HG02981 (cell line): Measurements from ENCODE around the gene ZFYVE28.

Experiments used
- ATAC-seq: cut with Tn5 transposase; IDR thresholded peaks from one replicate; pipeline ENCODE4 v1.9.1; 2021; ENCODE audit warnings: mild to moderate bottlenecking, moderate library complexity; ENCODE audit not compliant: unreplicated experiment

Gene ZFYVE28

DNA sequence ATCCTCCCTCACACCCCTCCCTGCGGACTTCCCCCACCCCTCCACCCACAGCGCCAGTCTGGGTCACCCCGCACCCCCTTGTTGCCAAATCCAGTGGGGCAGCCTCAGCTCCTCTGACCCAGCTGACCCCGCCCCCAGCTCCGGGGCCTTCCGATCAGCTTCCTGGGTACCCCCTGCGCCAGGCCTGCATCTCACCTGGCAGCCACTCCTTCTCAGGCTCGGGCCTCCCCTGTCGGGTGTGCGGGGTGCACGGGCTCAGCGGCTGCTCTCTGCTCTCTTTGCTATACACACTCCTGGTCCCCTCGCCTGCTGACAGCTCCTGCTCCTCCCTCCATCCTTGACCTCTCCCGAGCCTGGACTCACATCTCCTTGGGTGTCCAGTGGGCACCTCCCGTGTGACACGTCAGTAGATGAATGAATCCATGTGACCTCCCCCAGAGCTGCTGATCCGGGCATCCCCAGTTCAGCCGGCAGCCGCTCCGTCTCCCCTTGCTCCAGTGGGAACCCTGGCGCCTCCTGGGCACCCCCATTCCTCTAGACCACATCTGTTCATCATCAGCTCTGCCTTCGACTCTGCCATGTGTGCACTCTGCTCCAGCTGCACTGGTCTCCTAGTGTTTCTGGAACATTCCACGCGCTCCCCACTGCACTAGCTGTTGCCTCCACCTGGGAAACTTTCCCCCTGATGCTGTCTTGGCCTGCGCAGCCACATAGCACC lies 10.2 kb upstream of the ZFYVE28 start:
- ATAC-seq, result no peak

DNA sequence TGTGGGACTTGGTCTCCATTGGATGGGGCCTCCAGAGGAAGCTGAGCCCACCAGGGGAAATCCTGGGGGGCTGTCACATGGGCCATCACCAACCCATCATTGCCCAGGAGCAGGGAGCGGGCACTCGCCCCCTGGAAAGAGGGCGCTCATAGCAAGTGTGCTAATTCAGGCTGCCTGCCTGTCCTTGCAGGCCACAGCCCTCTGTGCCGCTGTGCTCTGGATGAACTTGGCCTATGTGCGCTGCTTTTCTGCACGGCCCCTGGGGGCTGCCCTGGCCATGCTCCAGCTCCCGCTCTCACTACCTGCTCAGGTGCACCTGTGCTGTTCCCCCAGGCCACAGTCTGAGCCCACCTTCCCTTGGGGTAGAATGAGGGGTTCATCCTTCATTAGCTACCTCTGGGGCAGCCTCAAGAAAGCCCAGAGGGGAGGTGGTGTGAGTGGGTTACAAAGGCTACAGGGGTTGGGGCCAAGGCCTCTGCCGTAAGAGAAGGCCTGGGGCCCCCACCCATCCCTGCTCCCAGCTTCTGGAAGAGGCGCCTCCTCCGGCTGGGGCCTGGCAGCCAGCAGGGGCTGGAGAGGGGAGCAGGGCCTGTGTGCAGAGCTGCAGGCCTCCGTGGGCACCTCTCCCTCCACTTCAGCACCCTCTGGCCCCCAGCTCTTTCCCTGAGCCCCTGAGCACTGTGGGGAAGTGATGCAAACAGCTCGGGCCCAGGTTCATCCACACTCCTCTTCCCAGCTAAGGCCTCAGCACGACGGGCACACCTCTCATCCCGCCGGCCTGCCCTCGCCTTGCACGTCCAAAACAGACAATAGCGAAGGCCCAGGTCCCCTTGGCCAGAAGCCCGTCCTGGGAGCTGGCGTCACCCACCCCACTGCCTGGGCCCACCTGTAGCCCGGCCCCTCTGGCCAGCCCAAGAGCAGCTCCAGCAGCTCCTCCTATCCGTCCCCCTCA lies 9.2 kb upstream of the ZFYVE28 start:
- no peak for ATAC-seq

DNA sequence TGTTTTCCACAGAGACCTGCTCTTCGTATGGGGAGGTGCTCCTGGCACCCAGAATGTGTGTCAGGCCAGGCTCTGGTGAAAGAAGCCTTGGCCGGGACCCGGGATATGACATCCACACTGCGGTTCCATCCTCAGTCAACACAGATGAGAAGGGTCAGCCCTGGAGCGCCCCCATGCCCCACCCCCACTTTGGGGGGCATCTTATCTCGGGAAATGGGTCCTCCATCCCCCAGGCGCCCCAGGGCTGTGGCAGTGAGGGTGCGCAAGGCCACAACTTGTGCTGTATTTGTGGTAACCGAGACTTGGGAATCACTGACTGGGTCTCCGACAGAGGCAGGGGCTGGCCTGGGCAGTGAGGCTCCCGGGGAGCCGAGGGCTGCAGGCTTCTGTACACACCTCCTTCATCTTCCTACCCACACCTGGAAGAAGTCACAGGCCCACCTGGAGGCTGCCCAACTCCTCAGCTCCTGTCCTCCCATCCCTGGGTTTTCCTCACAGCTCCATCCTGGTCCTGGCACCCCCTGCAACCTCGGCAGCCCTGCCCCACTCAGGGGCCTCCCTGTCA lies 8.3 kb upstream of the ZFYVE28 start:
- no peak for ATAC-seq

DNA sequence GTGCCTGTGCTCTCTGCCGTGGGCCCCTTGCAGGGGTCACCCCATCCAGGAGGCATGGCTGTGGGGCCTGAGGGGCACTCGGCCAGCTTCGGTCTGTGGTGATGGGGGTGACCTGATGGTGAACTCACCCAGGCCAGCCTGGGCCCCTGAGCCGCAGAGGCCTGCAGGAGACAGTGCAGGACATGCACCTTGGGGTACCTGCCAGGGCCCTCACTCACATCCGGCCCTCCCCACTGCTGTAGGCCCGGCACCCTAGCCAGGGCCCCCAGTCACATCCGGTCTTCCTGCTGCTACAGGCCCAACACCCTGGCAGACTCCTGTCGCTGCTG lies 7.6 kb upstream of the ZFYVE28 start:
- no peak for ATAC-seq

DNA sequence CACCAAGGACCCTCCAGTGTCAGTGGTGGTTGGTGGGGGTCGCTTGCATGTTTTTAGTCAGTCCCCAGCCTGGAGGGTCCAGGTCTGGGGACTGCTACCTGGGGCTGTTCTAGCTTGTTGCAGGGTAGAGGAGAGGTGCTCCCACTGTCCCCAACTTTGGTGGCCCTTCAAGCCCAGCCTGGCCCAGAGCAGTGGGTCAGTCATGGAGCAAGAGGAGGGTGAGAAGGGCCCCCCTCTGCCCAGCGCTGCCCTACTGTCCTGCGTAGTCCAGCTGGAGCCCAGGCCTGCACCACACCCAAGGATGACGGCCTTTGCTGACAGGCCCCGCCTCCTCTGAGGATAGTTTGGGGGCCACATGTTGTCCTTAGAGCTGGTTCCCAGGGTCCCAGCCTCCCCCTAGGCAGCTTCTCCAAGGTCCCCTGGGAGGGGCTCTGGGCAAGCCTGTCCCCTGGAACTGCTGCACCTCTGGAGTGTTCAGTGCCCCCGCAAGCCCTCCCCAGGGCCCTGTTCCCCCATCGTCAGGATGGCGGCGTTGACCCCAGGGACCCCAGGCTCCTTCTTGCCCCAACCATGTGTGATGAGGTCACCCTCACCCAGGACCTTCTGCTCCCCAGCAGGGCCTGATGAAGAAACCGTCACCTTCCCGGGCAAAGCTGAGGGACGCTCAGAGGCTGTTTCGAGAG lies 7.1 kb upstream of the ZFYVE28 start:
- ATAC-seq, result no peak

DNA sequence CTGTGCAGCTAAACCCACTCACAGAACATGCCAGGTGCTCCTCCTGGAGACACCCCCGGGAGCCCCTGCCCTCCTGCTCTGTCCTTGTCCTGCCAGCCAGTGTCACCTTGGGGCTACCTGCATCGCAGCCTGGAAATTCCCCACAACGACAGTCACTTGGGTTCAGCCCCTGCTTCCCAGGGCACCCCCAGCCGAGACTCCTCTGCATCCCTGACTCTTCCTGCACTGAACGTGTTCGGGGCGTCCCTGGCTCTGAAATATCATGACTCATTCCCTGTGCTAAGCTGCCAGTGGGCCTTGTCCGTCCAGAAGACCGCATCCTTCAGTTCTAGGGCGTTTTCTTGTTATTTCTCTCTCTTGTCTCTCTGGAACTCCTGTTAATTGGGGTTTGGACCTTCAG lies 6.1 kb upstream of the ZFYVE28 start:
- ATAC-seq, result no peak

DNA sequence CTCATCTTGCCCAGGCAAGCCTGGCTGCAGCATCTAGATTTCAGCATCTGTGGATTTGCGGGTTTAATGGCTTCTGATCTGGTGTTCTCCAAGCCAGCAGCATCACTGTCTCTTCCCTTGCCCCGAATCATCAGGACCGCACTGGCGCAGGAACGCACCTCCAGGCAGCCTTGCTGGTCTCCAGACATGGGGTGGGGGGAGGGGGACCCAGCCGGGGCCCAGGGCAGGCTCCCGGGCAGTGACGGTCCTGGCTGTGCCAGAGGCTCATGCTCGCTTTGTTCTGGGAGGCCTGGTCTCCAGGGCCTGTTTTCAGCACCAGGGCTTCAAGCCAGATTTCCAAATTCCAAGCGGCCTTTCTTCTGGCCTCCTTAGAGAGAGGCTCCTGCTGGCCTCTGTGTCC lies 5.2 kb upstream of the ZFYVE28 start:
- ATAC-seq, result no peak

DNA sequence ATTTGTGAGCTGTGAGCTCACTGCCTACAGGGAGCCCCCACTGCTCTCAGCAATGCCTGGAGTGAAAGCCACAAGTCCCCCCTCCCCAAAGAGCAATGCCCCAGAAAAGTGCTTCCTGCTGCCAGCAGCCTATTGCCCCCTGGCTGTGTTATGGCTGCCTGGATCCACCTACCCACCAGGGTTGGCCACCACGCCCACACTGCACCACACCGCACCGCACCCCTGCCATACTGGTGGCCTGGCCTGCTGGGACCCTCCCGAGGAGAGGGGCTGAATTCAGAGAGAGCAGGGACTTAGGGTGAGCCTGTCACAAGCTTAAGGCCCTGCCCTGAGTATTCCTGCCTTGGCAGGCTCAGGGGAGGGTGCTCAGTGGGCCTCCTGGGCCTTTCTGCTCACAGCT lies 4.6 kb upstream of the ZFYVE28 start:
- no peak for ATAC-seq

DNA sequence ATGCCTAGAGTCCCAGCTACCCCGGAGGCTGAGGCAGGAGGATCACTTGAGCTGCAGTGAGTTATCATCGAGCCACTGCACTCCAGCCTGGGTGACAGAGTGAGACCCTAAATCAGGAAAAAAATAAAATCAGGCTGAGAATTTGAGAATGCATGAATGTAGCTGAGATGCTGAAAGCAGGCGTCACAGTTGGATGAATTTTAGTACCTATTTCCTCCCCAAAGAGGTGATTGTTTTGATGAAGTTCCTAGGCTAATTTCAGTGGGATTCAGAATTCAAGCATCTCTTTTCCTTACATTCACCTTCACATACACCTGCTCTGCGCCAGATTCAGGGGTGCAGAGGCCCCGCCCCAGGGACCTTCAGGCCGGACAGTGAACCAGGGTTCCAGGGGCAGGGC lies 3.5 kb upstream of the ZFYVE28 start:
- no peak for ATAC-seq

DNA sequence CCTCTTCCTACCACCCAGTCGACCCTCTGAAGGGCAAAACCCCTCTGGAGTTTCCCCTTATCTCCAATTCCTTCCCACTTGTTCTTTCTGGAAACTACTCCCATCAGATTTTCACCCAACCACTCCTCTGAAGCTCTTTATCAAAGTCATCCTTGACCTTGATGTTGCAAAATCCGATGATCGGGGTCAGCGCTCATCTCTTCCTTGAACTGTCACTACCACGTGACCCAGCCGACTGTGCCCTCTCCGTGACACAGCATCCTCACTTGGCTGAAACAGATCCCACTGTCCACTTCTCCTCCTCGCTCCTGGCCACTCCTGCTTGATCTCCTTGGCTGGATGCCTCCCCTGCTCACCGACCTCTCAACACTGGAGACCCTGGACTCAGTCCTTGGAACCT lies 1.4 kb upstream of the ZFYVE28 start:
- no peak for ATAC-seq

DNA sequence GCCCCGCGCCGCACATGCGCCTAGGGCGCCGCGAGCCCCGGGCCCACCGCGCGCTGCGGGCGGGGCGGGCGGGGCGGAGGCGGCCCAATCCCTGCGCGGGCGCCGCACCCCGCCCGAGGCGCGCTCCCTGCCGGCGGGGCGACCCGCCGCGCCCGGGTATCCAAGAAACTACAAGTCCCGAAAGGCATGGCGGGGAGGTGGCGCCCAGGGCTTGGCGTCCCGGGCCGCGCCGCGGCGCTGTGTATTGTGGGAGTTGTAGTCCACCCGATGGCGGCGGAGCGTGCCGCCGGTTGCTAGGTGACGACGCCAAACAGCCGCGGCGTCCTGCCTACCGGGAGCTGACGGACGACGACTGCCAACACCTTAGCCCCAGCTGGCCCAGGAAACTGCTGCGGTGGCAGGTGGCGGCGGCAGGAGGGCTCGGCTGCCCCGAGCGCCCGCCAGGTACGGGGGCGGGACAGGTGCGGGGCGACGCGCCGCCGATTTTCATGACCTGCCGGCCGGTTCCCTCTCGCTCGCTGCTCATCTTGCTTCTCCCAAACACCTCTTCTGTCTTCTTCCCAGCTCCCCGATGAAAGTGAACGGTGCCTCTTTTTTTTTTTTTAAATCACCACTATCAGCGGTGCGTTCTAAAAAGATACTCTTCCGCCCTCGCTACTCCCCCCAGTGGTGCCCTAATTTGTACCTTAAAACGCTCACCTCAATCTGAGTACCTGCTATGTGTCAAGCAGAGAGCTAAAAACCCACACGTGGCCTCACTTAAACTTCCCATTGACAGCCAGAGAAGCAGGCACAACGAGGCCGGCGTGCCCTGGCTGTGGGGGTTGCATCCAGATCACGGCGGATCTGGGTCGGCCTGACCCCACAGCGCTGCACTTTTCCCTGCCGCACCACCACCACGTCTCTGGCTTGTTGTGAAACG lies 466 bp upstream of the ZFYVE28 start, which contains the start of gene CFAP99:
Gene CFAP99, plus strand, starts transcription at position 306 of the 922 bp plus-strand sequence.
- peak; percentile 87 for ATAC-seq

DNA sequence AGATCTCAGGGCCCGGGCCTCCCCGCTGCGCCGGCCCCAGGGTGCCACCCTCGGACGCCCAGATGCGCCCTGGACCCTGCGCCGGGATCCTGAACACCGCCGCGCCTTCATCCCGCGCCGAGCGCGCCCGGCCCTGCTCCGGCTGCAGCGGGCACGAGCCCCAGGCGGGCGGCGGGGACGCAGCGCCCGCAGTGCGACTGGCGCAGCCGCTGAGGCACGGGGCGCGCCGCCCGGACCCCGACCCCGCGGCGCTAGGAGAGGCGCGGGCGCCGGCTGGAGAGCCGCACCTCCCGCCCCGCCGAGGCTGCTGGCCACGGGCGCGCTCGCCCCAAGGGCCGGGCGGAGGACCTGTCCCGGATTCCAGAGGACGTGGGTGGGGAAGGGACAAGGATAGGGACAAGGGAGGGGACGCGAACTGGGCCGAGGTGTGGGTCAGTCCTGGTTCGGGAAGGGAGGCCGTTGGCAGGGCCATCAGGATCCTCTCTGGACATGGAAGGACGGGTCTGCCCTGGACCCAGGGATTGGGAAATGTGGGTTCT lies 1.1 kb downstream of the ZFYVE28 start:
- ATAC-seq, result no peak

DNA sequence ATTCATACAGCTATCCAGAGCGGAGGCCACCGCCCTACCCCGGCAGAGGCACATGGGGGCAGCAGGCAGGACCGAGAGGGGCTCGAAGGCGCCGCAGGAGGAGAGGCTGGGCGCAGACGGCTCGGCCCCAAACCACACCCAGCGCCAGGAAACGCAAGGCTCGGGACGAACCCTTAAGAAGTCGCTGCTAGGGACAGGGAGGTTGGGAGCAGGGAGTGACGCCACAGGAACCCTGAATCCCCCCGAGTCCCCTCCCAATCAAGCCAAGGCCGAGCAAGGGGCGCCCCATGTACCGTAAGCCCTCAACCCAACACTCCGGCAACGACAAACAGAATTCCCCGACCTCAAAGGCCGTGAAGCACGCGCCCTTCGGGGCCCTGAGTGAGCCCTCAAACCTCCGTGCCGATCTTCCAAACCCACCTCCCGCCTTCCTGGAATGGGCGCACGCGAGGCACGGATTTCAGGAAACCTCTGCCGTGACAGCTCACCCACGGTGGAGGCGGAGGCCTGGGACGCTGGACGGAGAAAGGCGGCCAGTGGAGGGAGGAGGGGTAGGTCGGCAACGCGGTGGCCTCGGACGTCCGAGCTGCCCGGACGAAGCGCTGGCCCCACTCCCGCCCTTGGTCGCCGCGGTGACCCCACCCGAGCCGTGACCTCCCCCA lies 1.8 kb downstream of the ZFYVE28 start:
- ATAC-seq, result no peak

DNA sequence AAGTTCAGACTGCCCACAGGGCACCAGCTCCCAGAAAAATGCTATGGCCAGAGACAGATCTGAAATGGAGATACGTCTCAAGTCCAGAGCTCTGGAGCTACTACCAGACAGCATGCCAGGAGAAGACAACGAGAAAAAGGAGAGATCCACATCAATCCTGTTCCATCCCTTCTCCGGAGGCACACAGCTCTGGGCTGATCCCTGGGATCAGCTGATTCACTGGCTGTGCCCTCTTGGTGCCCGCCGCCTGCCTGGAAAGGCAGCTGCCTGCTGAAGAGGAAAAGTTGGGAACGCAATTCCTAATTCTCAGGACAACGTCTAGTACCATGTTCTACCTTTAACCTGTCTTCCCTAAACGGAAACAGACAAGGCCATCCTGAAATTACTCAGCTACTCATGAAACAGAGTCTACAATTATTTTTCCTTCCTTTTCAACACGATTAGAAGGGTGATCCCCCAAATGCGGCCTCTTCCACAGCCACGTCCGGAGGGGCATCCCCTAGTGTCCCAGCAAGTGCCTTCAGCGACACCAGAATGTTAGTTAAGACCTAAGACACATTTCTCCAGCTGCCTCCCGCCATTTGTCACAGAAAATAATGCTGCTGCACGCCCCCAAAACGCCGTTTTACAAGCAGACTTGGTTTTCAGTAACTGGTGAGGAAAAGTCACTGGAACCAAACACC lies 2.4 kb downstream of the ZFYVE28 start:
- no peak for ATAC-seq

DNA sequence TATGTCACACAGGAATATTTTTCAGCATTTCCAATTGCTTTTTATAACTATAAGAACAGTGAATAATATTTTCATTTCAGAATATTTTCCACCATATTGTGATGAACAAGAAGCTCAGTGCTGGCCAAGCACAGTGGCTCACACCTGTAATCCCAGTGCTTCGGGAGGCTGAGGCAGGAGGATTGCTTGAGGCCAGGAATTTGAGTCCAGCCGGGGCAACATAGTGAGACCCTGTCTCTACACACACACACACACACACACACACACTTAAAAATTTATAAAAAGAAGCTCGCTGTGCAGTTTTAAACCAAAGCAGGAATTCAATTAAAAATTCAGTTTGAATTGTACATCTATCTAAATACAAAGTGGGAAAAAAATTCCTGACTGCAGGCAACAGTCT lies 3.2 kb downstream of the ZFYVE28 start:
- ATAC-seq, result no peak

DNA sequence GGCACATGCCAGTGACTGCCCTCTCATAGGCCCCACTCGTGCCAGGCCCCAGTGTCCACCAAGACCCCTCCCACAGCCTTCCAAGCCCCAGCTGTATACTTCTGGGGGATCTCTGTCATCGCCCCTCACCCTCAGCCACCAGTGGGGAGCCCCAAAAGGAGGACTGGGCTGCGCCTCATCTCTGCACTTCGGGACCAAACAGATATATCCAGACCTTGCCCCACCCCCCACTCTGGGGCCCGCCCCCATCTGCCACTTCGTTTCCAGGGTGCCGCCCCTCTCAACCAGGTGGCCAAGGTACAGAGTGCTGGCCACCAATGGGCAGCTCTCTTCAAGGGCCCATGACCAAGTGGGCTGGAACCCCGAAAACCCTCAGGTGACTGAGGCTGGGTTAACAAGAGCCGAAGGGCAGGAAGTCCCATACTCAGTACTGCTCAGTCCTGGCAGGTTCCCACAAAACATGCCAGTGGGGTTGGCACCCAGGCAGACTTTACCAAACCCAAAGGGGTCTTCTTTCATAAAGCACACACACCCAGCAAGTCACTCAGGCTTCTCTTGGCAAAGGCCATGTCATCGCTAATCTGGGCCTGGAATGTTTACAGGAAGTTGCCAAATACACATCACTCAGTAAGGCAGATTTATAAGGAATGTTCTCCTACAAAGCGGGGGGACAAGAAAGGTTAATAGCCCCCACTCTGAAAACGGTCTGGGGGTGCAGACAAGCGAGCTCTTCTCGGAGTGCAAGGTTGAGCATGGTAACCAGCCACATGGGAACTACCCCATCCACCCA lies 4.4 kb downstream of the ZFYVE28 start:
- ATAC-seq, result no peak

DNA sequence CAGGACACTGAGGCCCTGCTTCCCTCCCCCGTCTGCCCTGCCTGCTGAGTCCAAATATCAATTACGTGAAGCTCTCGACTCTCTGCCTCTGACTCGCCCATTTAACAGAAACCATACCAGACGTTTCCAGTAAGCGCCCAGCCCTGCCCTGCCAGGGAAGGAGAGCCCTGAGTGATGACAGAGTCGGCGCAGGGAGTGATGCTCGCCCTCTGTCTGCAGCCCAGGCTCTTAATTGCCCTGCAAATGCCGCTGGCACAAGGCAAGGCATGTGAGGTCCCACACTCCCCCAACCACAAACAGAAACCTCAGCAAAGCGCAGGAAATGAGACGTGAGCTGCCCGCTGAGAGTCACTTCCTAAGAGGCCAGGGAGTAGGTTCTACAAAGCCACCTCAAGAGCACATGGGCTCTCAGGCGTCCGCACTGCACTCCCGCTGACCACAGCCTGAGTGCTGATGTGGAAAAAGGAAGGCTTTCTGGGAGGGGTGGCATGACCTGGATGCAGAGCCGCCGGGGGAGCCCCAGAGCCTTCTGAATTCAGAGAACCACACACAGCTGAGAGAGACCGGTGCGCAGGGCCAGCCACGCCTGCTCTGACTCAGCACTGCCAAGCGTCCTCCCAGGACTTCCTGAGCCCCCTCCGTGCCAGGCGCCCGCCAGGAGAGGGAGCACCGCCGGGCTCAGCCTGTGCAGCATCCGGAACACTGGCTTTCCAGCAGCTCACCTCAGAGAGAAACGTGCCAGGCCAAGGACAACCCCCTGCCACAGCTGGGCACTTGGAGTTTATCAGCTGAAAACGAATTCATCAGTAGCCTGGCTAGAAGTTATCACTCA lies 5.3 kb downstream of the ZFYVE28 start:
- ATAC-seq, result peak; percentile 46
